AG04450 (cell line): ENCODE measurements around the gene STARD9. TPM values are rescaled to one million over a fixed set of nuclear protein-coding genes. Genes with fewer than 3 reads are reported as not detected.
A peak's percentile ranks its signal among the peaks of the same experiment; 100 is the strongest.

Experiments
- CTCF ChIA-PET: fragments of 300-600, 350-600 bp; formaldehyde crosslinking; extraction: SDS; loops from one replicate; lab custom pipeline; 2022; ENCODE audit warnings: antibody characterized with exemption, inconsistent platforms; lab: Charles Lee
- POLR2A ChIA-PET: fragments of 350-600 bp; formaldehyde crosslinking; extraction: SDS; loops from one replicate; lab custom pipeline; 2021; ENCODE audit warnings: antibody characterized with exemption, inconsistent platforms; lab: Yijun Ruan, JAX
- DNase-seq: peaks from one replicate; pipeline ENCODE4 v3.0.0-alpha.2; 2011; ENCODE audit warnings: low read depth, low spot score
- H3K27ac ChIP-seq: one replicate; pipeline ENCODE4 v1.5.1; 2012; ENCODE audit warnings: low read depth, low read length, control low read depth
- H3K27me3 ChIP-seq: one replicate; pipeline ENCODE4 v1.6.0; 2012; ENCODE audit warnings: low read length; ENCODE audit not compliant: control insufficient read depth, insufficient read depth
- H3K4me3 ChIP-seq: 2 replicates; pipeline ENCODE4 v1.5.1; 2011; ENCODE audit warnings: mild to moderate bottlenecking, low read depth, low read length, control low read depth
- H3K9me3 ChIP-seq: 2 replicates; pipeline ENCODE4 v1.5.1; 2012; ENCODE audit warnings: low read length; ENCODE audit not compliant: control insufficient read depth, insufficient read depth
- polyA plus RNA-seq: library from polyadenylated mRNA; depleted of rRNA; stranded (reverse); fragments of >200 nt; gene quantifications from 2 replicates; pipeline ENCODE4 v1.2.3, GENCODE V29; 2011
- TF ChIP-seq, protein P1 (sequence below): IDR thresholded peaks from 2 replicates; pipeline ENCODE4 v1.5.1; 2011; ENCODE audit warnings: low read depth, low read length, control low read depth, inconsistent platforms

STARD9 gene
- polyA plus RNA-seq, 1 experiment, result 2.2 TPM

DNA sequence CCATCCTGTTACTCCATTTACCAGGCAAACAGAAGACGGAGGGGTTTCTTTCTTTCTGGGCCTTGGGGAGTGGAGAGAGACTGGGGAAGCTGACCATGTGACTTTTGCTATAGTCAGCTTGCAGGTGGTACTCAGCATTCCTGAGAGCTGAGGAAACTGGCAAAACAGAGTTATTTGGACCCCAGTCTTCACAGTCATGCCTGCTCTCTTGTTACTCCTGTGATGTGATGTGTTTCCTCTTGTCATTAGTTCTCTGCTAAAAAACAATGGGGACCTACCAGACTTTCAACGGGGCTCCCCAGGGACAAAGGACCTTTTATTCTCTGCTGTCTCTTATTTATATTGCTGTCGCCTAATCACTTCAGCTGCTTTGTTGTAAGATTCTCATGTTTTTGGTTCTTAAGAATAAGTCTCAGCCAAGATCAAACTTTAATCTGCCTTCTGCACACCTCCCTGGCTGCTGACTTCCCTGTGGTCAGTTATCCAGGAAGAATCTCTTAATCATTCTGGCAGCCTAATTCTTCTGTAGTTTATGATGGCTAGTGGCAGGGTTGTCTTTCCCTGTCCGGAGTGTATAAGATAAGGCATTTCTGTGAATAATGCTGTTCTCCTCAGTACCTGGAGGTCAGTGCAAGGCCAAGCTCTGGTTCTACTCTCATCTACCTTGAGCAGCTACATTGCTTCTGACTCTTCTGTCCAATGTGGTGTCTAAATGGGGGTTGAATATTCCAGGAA is 8.8 kb downstream of the STARD9 start:
- ChIA-PET CTCF (no interaction called here), POLR2A (no interaction called here)
- Histone ChIP-seq H3K27me3 (no peaks in the 10 kb centered on the region), H3K4me3 (no peak overlapping the region), H3K9me3 (no peaks in the 10 kb centered on the region), H3K27ac (no peak overlapping the region)
- DNase-seq, result no peak
- TF ChIP-seq, protein P1, sequence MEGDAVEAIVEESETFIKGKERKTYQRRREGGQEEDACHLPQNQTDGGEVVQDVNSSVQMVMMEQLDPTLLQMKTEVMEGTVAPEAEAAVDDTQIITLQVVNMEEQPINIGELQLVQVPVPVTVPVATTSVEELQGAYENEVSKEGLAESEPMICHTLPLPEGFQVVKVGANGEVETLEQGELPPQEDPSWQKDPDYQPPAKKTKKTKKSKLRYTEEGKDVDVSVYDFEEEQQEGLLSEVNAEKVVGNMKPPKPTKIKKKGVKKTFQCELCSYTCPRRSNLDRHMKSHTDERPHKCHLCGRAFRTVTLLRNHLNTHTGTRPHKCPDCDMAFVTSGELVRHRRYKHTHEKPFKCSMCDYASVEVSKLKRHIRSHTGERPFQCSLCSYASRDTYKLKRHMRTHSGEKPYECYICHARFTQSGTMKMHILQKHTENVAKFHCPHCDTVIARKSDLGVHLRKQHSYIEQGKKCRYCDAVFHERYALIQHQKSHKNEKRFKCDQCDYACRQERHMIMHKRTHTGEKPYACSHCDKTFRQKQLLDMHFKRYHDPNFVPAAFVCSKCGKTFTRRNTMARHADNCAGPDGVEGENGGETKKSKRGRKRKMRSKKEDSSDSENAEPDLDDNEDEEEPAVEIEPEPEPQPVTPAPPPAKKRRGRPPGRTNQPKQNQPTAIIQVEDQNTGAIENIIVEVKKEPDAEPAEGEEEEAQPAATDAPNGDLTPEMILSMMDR, result no peak

DNA sequence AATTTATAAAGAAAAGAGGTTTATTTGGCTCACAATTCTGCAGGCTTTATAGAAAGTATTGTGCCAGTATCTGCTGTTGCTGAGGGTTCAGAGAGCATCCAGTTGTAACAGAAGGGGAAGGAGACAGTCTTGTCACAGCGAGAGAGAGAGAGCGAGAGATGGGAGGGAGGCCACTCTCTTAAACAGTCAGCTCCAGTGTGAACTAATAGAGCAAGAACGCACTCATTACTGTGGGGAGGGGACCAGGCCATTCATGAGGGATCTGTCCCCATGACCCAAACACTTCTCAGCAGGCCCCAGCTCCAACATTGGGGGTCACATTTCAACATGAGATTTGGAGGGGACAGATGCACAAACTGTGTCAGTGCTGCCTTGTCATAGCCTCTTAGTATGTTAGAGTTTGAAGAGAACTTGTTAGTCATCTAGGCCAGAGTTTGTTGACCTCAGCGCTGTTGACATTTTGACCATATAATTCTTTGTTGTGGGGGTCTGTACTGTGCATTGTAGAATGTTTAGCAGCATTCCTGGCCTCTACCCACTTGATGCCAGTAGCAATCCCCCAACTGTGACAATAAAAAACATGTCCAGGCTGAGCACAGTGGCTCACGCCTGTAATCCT is 15.3 kb downstream of the STARD9 start:
- no peak for DNase-seq
- TF ChIP-seq, protein P1, result no peak
- ChIA-PET CTCF (no interaction called here), POLR2A (no interaction called here)
- Histone ChIP-seq H3K27ac (no peak overlapping the region), H3K9me3 (no peaks in the 10 kb centered on the region), H3K4me3 (no peak overlapping the region), H3K27me3 (no peaks in the 10 kb centered on the region)

DNA sequence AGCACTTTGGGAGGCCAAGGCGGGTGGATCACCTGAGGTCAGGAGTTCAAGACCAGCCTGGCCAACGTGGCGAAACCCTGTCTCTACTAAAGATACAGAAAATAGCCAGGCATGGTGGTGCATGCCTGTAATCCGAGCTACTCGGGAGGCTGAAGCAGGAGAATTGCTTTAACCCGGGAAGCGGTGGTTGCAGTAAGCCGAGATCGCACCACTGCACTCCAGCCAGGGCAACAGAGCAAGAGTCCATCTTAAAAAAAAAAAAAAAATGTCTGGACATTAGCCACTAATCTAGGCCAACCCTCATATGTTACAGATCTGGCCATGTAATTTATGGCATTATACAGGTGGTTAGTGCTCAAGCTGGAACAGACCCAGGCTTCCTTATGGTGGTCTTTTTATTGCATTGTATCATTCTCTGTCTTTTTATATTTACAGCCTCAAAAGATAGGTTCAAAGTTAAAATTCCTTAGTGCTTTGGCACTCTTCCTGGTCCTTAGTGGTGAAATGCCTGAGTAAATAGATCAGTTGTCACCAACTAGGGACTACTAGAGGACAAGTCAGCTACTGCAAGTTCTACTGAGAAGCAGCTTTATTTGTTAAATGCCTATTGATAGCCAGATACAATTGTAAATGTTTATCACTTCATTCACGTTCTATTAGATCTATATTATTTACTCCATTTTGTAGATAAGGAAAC is 16.0 kb downstream of the STARD9 start:
- POLR2A ChIA-PET, result interaction anchor here (0.7 to 1.0 kb wide), 2 partner anchors 16 to 1246 kb away, joined by 3 to 4 read pairs; partner anchors contain the start of gene STARD9
- H3K27ac ChIP-seq, result no peak overlapping the region
- CTCF ChIA-PET, result interaction anchor here (1.2 kb wide), 1 partner anchor 10 kb away, joined by 3 read pairs; no protein-coding TSS in a partner anchor
- no peak overlapping the region for H3K4me3 ChIP-seq
- no peaks in the 10 kb centered on the region for H3K27me3 ChIP-seq
- TF ChIP-seq, protein P1, result peak; percentile 33
- no peak for DNase-seq
- no peaks in the 10 kb centered on the region for H3K9me3 ChIP-seq

DNA sequence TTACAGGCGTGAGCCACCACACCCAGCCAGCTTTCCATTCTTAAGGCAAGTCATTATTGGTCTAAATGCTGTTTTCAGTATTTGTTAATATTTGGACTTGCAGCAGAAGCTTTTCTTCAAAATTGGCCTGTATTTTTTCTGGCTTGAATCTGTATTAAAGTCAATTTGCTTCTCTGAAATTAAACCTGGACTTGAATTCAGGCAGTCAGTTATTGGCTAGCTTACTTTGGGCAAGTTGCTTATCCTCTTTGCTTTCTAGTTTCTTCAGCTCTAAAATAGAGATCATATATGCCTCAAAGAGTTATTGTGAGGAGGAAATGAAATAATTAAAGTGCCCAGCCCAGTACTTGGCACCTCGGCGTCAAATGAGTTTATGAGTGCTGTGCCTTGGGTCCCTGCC is 17.3 kb downstream of the STARD9 start:
- H3K9me3 ChIP-seq, result no peaks in the 10 kb centered on the region
- TF ChIP-seq, protein P1, result no peak
- no peaks in the 10 kb centered on the region for H3K27me3 ChIP-seq
- POLR2A ChIA-PET, result interaction anchor here (0.7 to 0.8 kb wide), 2 partner anchors 31 to 818 kb away, joined by 3 to 9 read pairs; no protein-coding TSS in a partner anchor
- no peak overlapping the region for H3K27ac ChIP-seq
- DNase-seq, result no peak
- CTCF ChIA-PET, result interaction anchor here (0.9 to 1.2 kb wide), 3 partner anchors 11 to 333 kb away, joined by 3 to 6 read pairs (median 3); no protein-coding TSS in a partner anchor
- no peak overlapping the region for H3K4me3 ChIP-seq
